Neural progenitor cell (in vitro differentiated cells): ENCODE measurements around the gene TKFC. TPM values are rescaled to one million over a fixed set of nuclear protein-coding genes. Genes with fewer than 3 reads are reported as not detected.
A peak's percentile ranks its signal among the peaks of the same experiment; 100 is the strongest.

Source experiments
- DNase-seq: peaks from one replicate; pipeline ENCODE4 v3.0.0-alpha.2; 2016; ENCODE audit warnings: low spot score
- H2AFZ ChIP-seq: fragments of 200-600 bp; sonication (generic); replicated peaks from 2 replicates; pipeline ENCODE4 v1.6.1; 2016; ENCODE audit warnings: antibody characterized with exemption
- H3F3A ChIP-seq: fragments of 200-600 bp; sonication (generic); 2 replicates; pipeline ENCODE4 v1.6.1; 2016; ENCODE audit warnings: antibody characterized with exemption, low read depth
- H3K27ac ChIP-seq: fragments of 200-600 bp; sonication (generic); 2 replicates; pipeline ENCODE4 v1.5.1; 2016; ENCODE audit warnings: mild to moderate bottlenecking
- H3K27me3 ChIP-seq: fragments of 200-600 bp; sonication (generic); 2 replicates; pipeline ENCODE4 v1.6.1; 2016; ENCODE audit warnings: mild to moderate bottlenecking, moderate library complexity
- H3K36me3 ChIP-seq: fragments of 200-600 bp; sonication (generic); 2 replicates; pipeline ENCODE4 v1.5.1; 2016
- H3K4me1 ChIP-seq: fragments of 200-600 bp; sonication (generic); 2 replicates; pipeline ENCODE4 v1.6.1; 2016; ENCODE audit warnings: mixed run types
- H3K4me2 ChIP-seq: fragments of 200-600 bp; sonication (generic); 2 replicates; pipeline ENCODE4 v1.6.1; 2016
- H3K4me3 ChIP-seq: fragments of 200-600 bp; sonication (generic); 2 replicates; pipeline ENCODE4 v1.5.1; 2016
- H3K79me2 ChIP-seq: fragments of 200-600 bp; sonication (generic); 2 replicates; pipeline ENCODE4 v1.6.1; 2016; ENCODE audit warnings: low read depth
- H3K9ac ChIP-seq: fragments of 200-600 bp; sonication (generic); 2 replicates; pipeline ENCODE4 v1.6.1; 2016
- H3K9me3 ChIP-seq: fragments of 200-600 bp; sonication (generic); 2 replicates; pipeline ENCODE4 v1.5.1; 2016; ENCODE audit warnings: low read depth
- H4K20me1 ChIP-seq: fragments of 200-600 bp; sonication (generic); 2 replicates; pipeline ENCODE4 v1.6.1; 2016; ENCODE audit warnings: low read depth
- H3K27ac Mint-ChIP-seq: 3 replicates; pipeline ENCODE4 v1.8.0; 2021; ENCODE audit warnings: mixed read lengths
- H3K27me3 Mint-ChIP-seq: 2 replicates; pipeline ENCODE4 v1.8.0; 2022; ENCODE audit warnings: low read depth, mild to moderate bottlenecking, inconsistent platforms, moderate library complexity, mixed read lengths; ENCODE audit not compliant: insufficient read depth
- H3K36me3 Mint-ChIP-seq: 3 replicates; pipeline ENCODE4 v1.8.0; 2021; ENCODE audit warnings: mixed read lengths
- H3K4me1 Mint-ChIP-seq: 3 replicates; pipeline ENCODE4 v1.8.0; 2021; ENCODE audit warnings: mixed read lengths
- H3K4me3 Mint-ChIP-seq: 3 replicates; pipeline ENCODE4 v1.8.0; 2021; ENCODE audit warnings: mild to moderate bottlenecking, moderate library complexity, mixed read lengths
- H3K9me3 Mint-ChIP-seq: 3 replicates; pipeline ENCODE4 v1.8.0; 2020; ENCODE audit warnings: mixed read lengths
- EZH2 ChIP-seq: fragments of 200-600 bp; sonication (generic); IDR thresholded peaks from 2 replicates; pipeline ENCODE4 v1.6.1; 2017; ENCODE audit warnings: antibody characterized with exemption, mild to moderate bottlenecking, moderate library complexity
- EZH2phosphoT487 ChIP-seq: fragments of 200-600 bp; sonication (generic); IDR thresholded peaks from 2 replicates; pipeline ENCODE4 v1.6.1; 2017; ENCODE audit warnings: antibody characterized with exemption
- total RNA-seq: library from RNA; depleted of rRNA; stranded (reverse); fragments of >200 nt; gene quantifications from 2 replicates; pipeline ENCODE4 v1.2.3, GENCODE V29; 2015; ENCODE audit warnings: low replicate concordance
- TF ChIP-seq, protein P1 (sequence below): fragments of 200-600 bp; sonication (generic); IDR thresholded peaks from 2 replicates; pipeline ENCODE4 v1.5.1; 2017; ENCODE audit warnings: antibody characterized with exemption, mild to moderate bottlenecking

Gene TKFC
- total RNA-seq, 1 donor from 2014 or later: 27.3 TPM

GRCh38 chr11:61325649-61326414 is 7.2 kb upstream of the TKFC start:
- peak overlapping the region; percentile 7 for H3K9ac ChIP-seq
- H3K36me3 ChIP-seq: peaks cover 26% of the 10 kb centered on the region
- H3K9me3 ChIP-seq: no peaks in the 10 kb centered on the region
- no peak overlapping the region for H3K27ac ChIP-seq
- H2AFZ ChIP-seq: no peak overlapping the region
- no peaks in the 10 kb centered on the region for H3F3A ChIP-seq
- Mint-ChIP-seq H3K9me3 (no peaks in the 10 kb centered on the region), H3K27me3 (peaks cover 3% of the 10 kb centered on the region), H3K4me3 (no peak overlapping the region), H3K36me3 (peaks cover 37% of the 10 kb centered on the region), H3K4me1 (peaks cover 2% of the 10 kb centered on the region), H3K27ac (no peak overlapping the region)
- H3K4me2 ChIP-seq: no peak overlapping the region
- no peak for TF ChIP-seq EZH2phosphoT487
- TF ChIP-seq EZH2: no peak
- TF ChIP-seq, protein P1, sequence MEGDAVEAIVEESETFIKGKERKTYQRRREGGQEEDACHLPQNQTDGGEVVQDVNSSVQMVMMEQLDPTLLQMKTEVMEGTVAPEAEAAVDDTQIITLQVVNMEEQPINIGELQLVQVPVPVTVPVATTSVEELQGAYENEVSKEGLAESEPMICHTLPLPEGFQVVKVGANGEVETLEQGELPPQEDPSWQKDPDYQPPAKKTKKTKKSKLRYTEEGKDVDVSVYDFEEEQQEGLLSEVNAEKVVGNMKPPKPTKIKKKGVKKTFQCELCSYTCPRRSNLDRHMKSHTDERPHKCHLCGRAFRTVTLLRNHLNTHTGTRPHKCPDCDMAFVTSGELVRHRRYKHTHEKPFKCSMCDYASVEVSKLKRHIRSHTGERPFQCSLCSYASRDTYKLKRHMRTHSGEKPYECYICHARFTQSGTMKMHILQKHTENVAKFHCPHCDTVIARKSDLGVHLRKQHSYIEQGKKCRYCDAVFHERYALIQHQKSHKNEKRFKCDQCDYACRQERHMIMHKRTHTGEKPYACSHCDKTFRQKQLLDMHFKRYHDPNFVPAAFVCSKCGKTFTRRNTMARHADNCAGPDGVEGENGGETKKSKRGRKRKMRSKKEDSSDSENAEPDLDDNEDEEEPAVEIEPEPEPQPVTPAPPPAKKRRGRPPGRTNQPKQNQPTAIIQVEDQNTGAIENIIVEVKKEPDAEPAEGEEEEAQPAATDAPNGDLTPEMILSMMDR: no peak
- H3K79me2 ChIP-seq: peaks cover 51% of the 10 kb centered on the region
- H3K4me3 ChIP-seq: no peak overlapping the region
- H4K20me1 ChIP-seq: peaks cover 37% of the 10 kb centered on the region
- H3K27me3 ChIP-seq: no peaks in the 10 kb centered on the region
- no peak for DNase-seq
- H3K4me1 ChIP-seq: no peaks in the 10 kb centered on the region

GRCh38 chr11:61327669-61328071 is 5.4 kb upstream of the TKFC start:
- TF ChIP-seq EZH2phosphoT487 (no peak), EZH2 (no peak)
- TF ChIP-seq, protein P1: no peak
- Histone ChIP-seq H3K4me2 (no peak overlapping the region), H4K20me1 (peaks cover 49% of the 10 kb centered on the region), H3F3A (no peaks in the 10 kb centered on the region), H3K4me3 (no peak overlapping the region), H3K79me2 (peaks cover 69% of the 10 kb centered on the region), H3K27ac (no peak overlapping the region), H3K36me3 (peaks cover 22% of the 10 kb centered on the region), H2AFZ (no peak overlapping the region), H3K9ac (no peak overlapping the region), H3K9me3 (no peaks in the 10 kb centered on the region), H3K4me1 (peaks cover 7% of the 10 kb centered on the region), H3K27me3 (no peaks in the 10 kb centered on the region)
- Mint-ChIP-seq H3K27ac (no peak overlapping the region), H3K27me3 (peaks cover 3% of the 10 kb centered on the region), H3K4me1 (peaks cover 19% of the 10 kb centered on the region), H3K36me3 (peaks cover 32% of the 10 kb centered on the region), H3K9me3 (no peaks in the 10 kb centered on the region), H3K4me3 (no peak overlapping the region)
- DNase-seq: no peak

GRCh38 chr11:61328351-61328750 is 4.7 kb upstream of the TKFC start:
- Mint-ChIP-seq H3K9me3 (no peaks in the 10 kb centered on the region), H3K36me3 (peaks cover 28% of the 10 kb centered on the region), H3K27me3 (peaks cover 3% of the 10 kb centered on the region), H3K27ac (no peak overlapping the region), H3K4me3 (no peak overlapping the region), H3K4me1 (peaks cover 19% of the 10 kb centered on the region)
- no peak for DNase-seq
- H3K4me2 ChIP-seq: no peak overlapping the region
- H3K9me3 ChIP-seq: no peaks in the 10 kb centered on the region
- H4K20me1 ChIP-seq: peaks cover 49% of the 10 kb centered on the region
- H3K27ac ChIP-seq: no peak overlapping the region
- peak overlapping the region; percentile 17 for H3K9ac ChIP-seq
- no peak overlapping the region for H3K4me3 ChIP-seq
- H3K27me3 ChIP-seq: no peaks in the 10 kb centered on the region
- H2AFZ ChIP-seq: no peak overlapping the region
- peaks cover 72% of the 10 kb centered on the region for H3K79me2 ChIP-seq
- peaks cover 2% of the 10 kb centered on the region for H3F3A ChIP-seq
- H3K36me3 ChIP-seq: peaks cover 17% of the 10 kb centered on the region
- TF ChIP-seq, protein P1: no peak
- TF ChIP-seq EZH2phosphoT487 (no peak), EZH2 (no peak)
- peaks cover 7% of the 10 kb centered on the region for H3K4me1 ChIP-seq
